Uterus (tissue), 2 donors: ENCODE results near the gene TSKS.

Experiments
- POLR2A ChIP-seq, 2 donors: fragments of 450-650 bp; IDR thresholded peaks; one replicate each; pipeline ENCODE4 v1.6.1; 2016; ENCODE audit warnings: antibody characterized with exemption in 2 of 2, mild to moderate bottlenecking in 1 of 2, moderate library complexity in 1 of 2
- TF ChIP-seq, protein P1 (sequence below), 4 experiments: fragments of 200-600 bp in 2 of 4; fragments of 450-650 bp in 2 of 4; sonication (generic) in 2 of 4; IDR thresholded peaks; one replicate each; pipeline ENCODE4 v1.5.1; 2016 to 2019; ENCODE audit warnings: antibody characterized with exemption in 4 of 4, mild to moderate bottlenecking in 2 of 4, moderate library complexity in 1 of 4

DNA sequence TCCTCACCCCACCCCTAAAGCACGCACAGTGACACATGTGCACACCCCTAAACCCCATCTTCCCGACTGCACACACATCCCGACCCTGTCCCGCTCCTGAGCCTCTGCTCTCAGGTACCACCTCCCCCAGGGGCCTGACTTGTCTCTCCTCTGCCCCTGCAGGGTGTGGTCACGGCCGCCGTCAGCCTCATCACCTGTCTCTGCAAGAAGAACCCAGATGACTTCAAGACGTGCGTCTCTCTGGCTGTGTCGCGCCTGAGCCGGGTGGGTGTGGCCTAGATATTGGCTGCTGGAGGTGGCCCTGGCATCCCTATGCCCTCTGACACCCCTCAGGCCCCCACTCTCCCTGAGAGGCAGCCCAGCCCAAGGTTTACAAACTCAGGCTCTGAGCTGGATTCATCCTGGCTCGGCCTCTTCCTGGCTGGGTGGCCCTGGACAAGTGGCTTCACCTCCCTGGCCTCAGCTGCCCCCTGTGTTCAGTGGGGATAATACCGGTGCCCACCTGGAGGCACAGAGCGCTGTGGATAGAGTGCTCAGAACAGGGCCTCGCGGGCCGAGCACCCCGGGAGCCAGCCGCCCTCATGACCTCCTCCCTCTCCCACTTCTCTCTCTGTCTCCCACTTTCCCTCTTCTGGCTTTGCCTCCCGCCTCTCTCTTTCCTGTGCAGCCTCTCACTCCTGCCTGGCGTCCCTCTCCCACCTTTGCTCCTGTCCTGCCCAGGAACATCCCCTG, 29.9 kb upstream of the TSKS start:
- TF ChIP-seq, protein P1, sequence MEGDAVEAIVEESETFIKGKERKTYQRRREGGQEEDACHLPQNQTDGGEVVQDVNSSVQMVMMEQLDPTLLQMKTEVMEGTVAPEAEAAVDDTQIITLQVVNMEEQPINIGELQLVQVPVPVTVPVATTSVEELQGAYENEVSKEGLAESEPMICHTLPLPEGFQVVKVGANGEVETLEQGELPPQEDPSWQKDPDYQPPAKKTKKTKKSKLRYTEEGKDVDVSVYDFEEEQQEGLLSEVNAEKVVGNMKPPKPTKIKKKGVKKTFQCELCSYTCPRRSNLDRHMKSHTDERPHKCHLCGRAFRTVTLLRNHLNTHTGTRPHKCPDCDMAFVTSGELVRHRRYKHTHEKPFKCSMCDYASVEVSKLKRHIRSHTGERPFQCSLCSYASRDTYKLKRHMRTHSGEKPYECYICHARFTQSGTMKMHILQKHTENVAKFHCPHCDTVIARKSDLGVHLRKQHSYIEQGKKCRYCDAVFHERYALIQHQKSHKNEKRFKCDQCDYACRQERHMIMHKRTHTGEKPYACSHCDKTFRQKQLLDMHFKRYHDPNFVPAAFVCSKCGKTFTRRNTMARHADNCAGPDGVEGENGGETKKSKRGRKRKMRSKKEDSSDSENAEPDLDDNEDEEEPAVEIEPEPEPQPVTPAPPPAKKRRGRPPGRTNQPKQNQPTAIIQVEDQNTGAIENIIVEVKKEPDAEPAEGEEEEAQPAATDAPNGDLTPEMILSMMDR (IDR thresholded peaks at IDR 0.05), result no peak
- TF ChIP-seq POLR2A (IDR thresholded peaks at IDR 0.05), result no peak
